Skeletal muscle tissue (tissue), 4 donors: ENCODE results near the gene FSTL3. TPM values are rescaled to one million over a fixed set of nuclear protein-coding genes. Genes with fewer than 3 reads are reported as not detected.

ENCODE experiments used
- H3K27ac ChIP-seq: one replicate; pipeline ENCODE4 v1.7.0; 2013; ENCODE audit warnings: mild to moderate bottlenecking, low read depth, low read length, inconsistent platforms
- H3K27me3 ChIP-seq, 3 donors: one replicate each; pipeline ENCODE4 v1.7.0; 2013; ENCODE audit warnings: low read length in 3 of 3; ENCODE audit not compliant: control insufficient read depth in 3 of 3, insufficient read depth in 3 of 3
- H3K36me3 ChIP-seq, 3 donors: one replicate each; pipeline ENCODE4 v1.7.0; 2013; ENCODE audit warnings: low read length in 3 of 3; ENCODE audit not compliant: control insufficient read depth in 3 of 3, insufficient read depth in 3 of 3
- H3K4me1 ChIP-seq, 3 donors: one replicate each; pipeline ENCODE4 v1.7.0; 2013; ENCODE audit warnings: low read length in 3 of 3, mild to moderate bottlenecking in 3 of 3; ENCODE audit not compliant: control insufficient read depth in 3 of 3, insufficient read depth in 3 of 3
- H3K4me3 ChIP-seq, 3 donors: one replicate each; pipeline ENCODE4 v1.7.0; 2013; ENCODE audit warnings: low read length in 3 of 3
- H3K9ac ChIP-seq, 3 donors: one replicate each; pipeline ENCODE4 v1.7.0; 2013; ENCODE audit warnings: low read length in 3 of 3, mild to moderate bottlenecking in 3 of 3, moderate library complexity in 2 of 3, low read depth in 1 of 3
- H3K9me3 ChIP-seq, 3 donors: one replicate each; pipeline ENCODE4 v1.7.0; 2013; ENCODE audit warnings: low read length in 3 of 3; ENCODE audit not compliant: control insufficient read depth in 3 of 3
- total RNA-seq: library from RNA; depleted of rRNA; stranded (reverse); fragments of >200 nt; gene quantifications from one replicate; pipeline ENCODE4 v1.2.3, GENCODE V29; 2014
- donor health status: Osteomylitis.

The FSTL3 gene
- total RNA-seq, 1 donor from 2014 or later: 7.3 TPM

DNA sequence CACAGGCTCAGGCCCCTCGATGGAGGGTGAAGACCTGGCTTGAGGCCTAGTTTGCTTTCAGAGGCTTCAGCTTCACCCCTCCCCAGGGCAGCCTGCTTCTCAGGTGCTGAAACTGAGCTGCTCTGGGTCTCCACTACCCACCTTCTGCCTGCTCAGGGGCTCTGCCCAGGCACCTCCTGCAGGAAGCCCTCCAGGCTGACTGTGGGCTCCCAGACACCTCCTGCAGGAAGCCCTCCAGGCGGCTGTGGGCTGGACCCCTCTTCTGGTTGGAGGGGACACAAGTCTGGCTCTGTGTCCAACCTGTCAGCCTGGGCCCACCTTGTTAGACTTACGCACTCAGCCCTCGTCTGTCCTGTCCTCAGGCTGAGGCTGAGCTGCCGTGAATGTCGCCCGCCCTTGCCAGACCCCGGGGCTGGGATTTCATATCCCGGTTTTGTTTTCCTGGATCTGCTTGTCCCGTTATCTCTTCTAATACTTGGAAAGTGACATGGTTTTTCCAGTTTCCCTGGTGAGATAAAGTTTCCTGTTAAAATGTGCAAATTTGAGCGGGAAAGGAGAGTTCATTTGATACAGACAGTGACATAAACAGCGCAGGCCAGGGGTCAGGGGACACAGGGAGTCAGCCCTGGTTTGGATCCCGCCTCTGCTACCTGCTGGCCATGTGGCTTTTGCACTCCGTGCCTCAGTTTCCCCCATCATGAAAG, 53.9 kb downstream of the FSTL3 start:
- Histone ChIP-seq H3K4me3 (no peak overlapping the region), H3K9me3 (no peaks in the 10 kb centered on the region), H3K36me3 (peaks cover 0 to 3% (median 0%) of the 10 kb centered on the region in 3 donors), H3K9ac (no peak overlapping the region), H3K27me3 (peaks cover 2 to 12% (median 11%) of the 10 kb centered on the region in 3 donors), H3K27ac (no peak overlapping the region), H3K4me1 (peaks cover 4 to 12% (median 10%) of the 10 kb centered on the region in 3 donors)

DNA sequence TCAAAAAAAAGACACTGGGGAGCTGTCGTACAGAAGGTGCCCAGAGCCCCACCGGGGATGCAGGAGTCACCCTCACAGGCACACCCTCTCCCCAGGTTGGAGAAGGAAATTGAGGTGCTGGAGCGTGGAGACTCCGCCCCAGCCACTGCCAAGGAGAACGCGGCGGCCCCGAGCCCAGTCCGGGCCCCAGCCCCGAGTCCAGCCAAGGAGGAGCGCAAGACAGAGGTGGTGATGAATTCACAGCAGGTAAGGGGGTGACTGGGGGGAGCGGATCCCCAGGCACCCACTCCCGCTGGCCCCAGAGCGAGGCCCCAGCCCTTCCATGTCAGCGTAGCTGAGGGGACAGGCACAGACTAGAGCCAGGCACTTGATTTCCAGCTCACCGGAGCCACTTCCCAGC, 54.8 kb downstream of the FSTL3 start:
- no peak overlapping the region for H3K9ac ChIP-seq
- H3K27me3 ChIP-seq: peaks cover 2 to 8% (median 6%) of the 10 kb centered on the region in 3 donors
- H3K9me3 ChIP-seq: no peaks in the 10 kb centered on the region
- no peak overlapping the region for H3K27ac ChIP-seq
- H3K4me3 ChIP-seq: no peak overlapping the region
- H3K36me3 ChIP-seq: peaks cover 0 to 3% (median 0%) of the 10 kb centered on the region in 3 donors
- H3K4me1 ChIP-seq: peaks cover 4 to 12% (median 10%) of the 10 kb centered on the region in 3 donors

DNA sequence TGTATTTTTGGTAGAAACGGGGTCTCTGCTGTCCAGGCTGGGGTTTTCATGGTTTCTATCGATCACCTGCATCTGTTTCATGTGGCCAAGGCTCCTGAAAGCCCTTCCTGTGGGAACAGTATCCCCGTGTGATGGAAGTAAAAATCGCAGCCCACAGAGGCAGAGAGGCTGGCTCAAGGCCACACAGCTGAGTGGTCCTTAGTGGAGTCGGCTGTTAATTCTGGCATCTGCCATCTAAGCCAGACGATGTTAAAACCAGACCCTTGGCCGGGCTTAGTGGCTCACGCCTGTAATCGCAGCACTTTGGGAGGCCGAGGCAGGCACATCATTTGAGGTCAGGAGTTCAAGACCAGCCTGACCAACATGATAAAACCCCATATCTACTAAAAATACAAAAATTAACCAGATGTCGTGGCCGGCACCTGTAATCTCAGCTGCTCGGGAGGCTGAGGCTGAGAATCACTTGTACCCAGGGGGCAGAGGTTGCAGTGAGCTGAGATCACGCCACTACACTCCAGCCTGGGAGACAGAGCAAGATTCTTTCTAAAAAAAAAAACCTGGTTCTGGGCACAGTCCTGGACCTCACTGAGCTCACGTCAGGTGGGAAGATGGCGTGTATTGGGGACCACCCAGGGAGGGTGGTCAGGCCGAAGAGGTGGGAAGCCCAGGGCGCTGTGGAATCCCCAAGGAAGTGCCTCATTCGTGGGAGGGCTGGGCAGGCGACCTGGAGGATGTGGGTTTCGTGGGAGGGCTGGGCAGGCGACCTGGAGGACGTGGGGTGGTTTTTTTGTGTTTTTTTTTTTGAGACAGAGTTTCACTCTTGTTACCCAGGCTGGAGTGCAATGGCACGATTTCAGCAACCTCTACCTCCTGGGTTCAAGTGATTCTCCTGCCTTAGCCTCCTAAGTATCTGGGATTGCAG, 56.2 kb downstream of the FSTL3 start:
- Histone ChIP-seq H3K27ac (no peak overlapping the region), H3K27me3 (peaks cover 5 to 6% (median 5%) of the 10 kb centered on the region in 3 donors), H3K4me3 (no peak overlapping the region), H3K4me1 (peaks cover 1 to 9% (median 8%) of the 10 kb centered on the region in 3 donors), H3K9ac (no peak overlapping the region), H3K36me3 (peaks cover 0 to 2% (median 0%) of the 10 kb centered on the region in 3 donors), H3K9me3 (no peaks in the 10 kb centered on the region)

Other genes starting within 250 kb of the FSTL3 start
- 7.8 TPM for gene SHC2, start 215.4 kb upstream of the FSTL3 start, total RNA-seq
- gene MADCAM1, start 179.9 kb upstream of the FSTL3 start, total RNA-seq: 2.6 TPM
- 24.5 TPM for gene TPGS1, start 168.9 kb upstream of the FSTL3 start, total RNA-seq
- 73.1 TPM for gene CDC34, start 144.6 kb upstream of the FSTL3 start, total RNA-seq
- not detected for gene GZMM, start 132.3 kb upstream of the FSTL3 start, total RNA-seq
- 144 TPM for gene BSG, start 103.8 kb upstream of the FSTL3 start, total RNA-seq
- not detected for gene HCN2, start 86.5 kb upstream of the FSTL3 start, total RNA-seq
- gene POLRMT, start 42.9 kb upstream of the FSTL3 start, total RNA-seq: 17.7 TPM
- not detected for gene FGF22, start 36.5 kb upstream of the FSTL3 start, total RNA-seq
- gene RNF126, start 13.2 kb upstream of the FSTL3 start, total RNA-seq: 12.0 TPM
- not detected for gene PRSS57, start 19.1 kb downstream of the FSTL3 start, total RNA-seq
- gene PALM, start 32.5 kb downstream of the FSTL3 start, total RNA-seq: 13.0 TPM
- not detected for gene MISP, start 74.7 kb downstream of the FSTL3 start, total RNA-seq
- gene PTBP1, start 121.1 kb downstream of the FSTL3 start, total RNA-seq: 50.1 TPM
- 0.52 TPM for gene PLPPR3, start 145.6 kb downstream of the FSTL3 start, total RNA-seq
- 2.6 TPM for gene AZU1, start 151.4 kb downstream of the FSTL3 start, total RNA-seq
- gene PRTN3, start 164.6 kb downstream of the FSTL3 start, total RNA-seq: 4.7 TPM
- 0.52 TPM for gene ELANE, start 175.9 kb downstream of the FSTL3 start, total RNA-seq
- 33.4 TPM for gene CFD, start 183.3 kb downstream of the FSTL3 start, total RNA-seq
- gene MED16, start 216.8 kb downstream of the FSTL3 start, total RNA-seq: 18.3 TPM
- gene RNU6-9, start 217.1 kb downstream of the FSTL3 start, total RNA-seq: not detected
- 30.8 TPM for gene R3HDM4, start 236.8 kb downstream of the FSTL3 start, total RNA-seq
- not detected for gene KISS1R, start 240.9 kb downstream of the FSTL3 start, total RNA-seq
- gene ARID3A, start 249.6 kb downstream of the FSTL3 start, total RNA-seq: 2.6 TPM